Stomach (tissue), 4 donors: ENCODE measurements around the gene R3HDM2.

Experiments used
- CTCF ChIP-seq, 7 experiments: fragments of 450-650 bp in 4 of 7; fragments of 200-600 bp in 3 of 7; sonication (generic) in 3 of 7; IDR thresholded peaks; one replicate each; pipeline ENCODE4 v1.5.1; 2016 to 2019; ENCODE audit warnings: antibody characterized with exemption in 7 of 7, control low read depth in 2 of 7, mild to moderate bottlenecking in 1 of 7
- EP300 ChIP-seq: sonication (generic); formaldehyde crosslinking; IDR thresholded peaks from one replicate; pipeline ENCODE4 v1.6.1; 2017; ENCODE audit warnings: antibody characterized with exemption
- POLR2A ChIP-seq, 4 donors: fragments of 450-650 bp; IDR thresholded peaks; one replicate each; pipeline ENCODE4 v1.6.1; 2016; ENCODE audit warnings: antibody characterized with exemption in 4 of 4, control low read depth in 2 of 4, mild to moderate bottlenecking in 1 of 4, moderate library complexity in 1 of 4

- TF ChIP-seq POLR2A (IDR thresholded peaks at IDR 0.05) (no peak), EP300 (no peak), CTCF (IDR thresholded peaks at IDR 0.05) (peak in 5 of 7 experiments; percentile 54 to 69 (median 64))
Observed at GRCh38 chr12:57243521-57244311, 187.1 kb downstream of the R3HDM2 start.
